Measurements from ENCODE around the gene RALB. TPM values are rescaled to one million over a fixed set of nuclear protein-coding genes. Genes with fewer than 3 reads are reported as not detected.

Gene RALB
- total RNA-seq, 2 experiments from 2014 or later, result 3.1 to 3.6 TPM

DNA sequence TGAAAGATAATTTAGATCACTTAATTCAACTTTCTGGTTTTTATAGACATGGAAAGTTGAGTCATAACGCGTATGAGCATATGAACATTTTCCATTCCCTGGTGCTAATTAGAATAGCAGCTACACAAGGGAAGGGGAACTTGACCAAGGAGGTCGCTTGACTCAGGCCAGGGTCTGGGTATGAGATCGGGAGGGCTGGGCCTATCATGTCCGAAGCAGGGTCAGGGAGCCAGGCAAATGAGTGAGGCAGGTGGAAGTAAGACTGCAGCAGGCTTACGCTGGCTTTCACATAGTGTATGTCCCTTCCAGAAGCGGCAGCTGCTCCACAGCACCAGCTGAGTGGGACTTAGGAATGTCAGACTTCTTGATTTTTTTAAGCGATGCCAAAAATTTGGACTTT, 14.7 kb downstream of the RALB start:
- H3K27me3 ChIP-seq (ENCODE audit: control insufficient read depth in 1 of 2, insufficient read depth in 2 of 2, low read length in 2 of 2), result no peaks in the 10 kb centered on the region
- TF ChIP-seq, protein P1, sequence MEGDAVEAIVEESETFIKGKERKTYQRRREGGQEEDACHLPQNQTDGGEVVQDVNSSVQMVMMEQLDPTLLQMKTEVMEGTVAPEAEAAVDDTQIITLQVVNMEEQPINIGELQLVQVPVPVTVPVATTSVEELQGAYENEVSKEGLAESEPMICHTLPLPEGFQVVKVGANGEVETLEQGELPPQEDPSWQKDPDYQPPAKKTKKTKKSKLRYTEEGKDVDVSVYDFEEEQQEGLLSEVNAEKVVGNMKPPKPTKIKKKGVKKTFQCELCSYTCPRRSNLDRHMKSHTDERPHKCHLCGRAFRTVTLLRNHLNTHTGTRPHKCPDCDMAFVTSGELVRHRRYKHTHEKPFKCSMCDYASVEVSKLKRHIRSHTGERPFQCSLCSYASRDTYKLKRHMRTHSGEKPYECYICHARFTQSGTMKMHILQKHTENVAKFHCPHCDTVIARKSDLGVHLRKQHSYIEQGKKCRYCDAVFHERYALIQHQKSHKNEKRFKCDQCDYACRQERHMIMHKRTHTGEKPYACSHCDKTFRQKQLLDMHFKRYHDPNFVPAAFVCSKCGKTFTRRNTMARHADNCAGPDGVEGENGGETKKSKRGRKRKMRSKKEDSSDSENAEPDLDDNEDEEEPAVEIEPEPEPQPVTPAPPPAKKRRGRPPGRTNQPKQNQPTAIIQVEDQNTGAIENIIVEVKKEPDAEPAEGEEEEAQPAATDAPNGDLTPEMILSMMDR (IDR thresholded peaks at IDR 0.05), result no peak
- H3K27ac ChIP-seq (ENCODE audit: low read depth in 1 of 2, low read length in 2 of 2), result no peak overlapping the region
- no peaks in the 10 kb centered on the region for H3K36me3 Mint-ChIP-seq (ENCODE audit: low read depth)
- ATAC-seq (ENCODE audit: poor library complexity), result no peak
- POLR2A ChIA-PET, result no interaction called here
- H3K4me1 ChIP-seq (ENCODE audit: insufficient read depth, low read length), result no peaks in the 10 kb centered on the region
- no peaks in the 10 kb centered on the region for H3K27me3 Mint-ChIP-seq
- no peaks in the 10 kb centered on the region for H3K36me3 ChIP-seq (ENCODE audit: insufficient read depth, low read length)
- no peak for DNase-seq
- H3K9me3 ChIP-seq (ENCODE audit: control insufficient read depth in 1 of 2, insufficient read depth in 1 of 2, low read length in 2 of 2), result no peaks in the 10 kb centered on the region
- CTCF ChIA-PET, result no interaction called here
- peaks cover 26% of the 10 kb centered on the region for H3K4me1 Mint-ChIP-seq (ENCODE audit: low read depth)
- no peak overlapping the region for H3K4me3 Mint-ChIP-seq
- intact Hi-C loops (cut with DNase I, micrococcal nuclease), result no loop called here
- no peak overlapping the region for H3K4me3 ChIP-seq (ENCODE audit: low read length)
- no peak overlapping the region for H3K27ac Mint-ChIP-seq
- H3K9me3 Mint-ChIP-seq, result no peaks in the 10 kb centered on the region

DNA sequence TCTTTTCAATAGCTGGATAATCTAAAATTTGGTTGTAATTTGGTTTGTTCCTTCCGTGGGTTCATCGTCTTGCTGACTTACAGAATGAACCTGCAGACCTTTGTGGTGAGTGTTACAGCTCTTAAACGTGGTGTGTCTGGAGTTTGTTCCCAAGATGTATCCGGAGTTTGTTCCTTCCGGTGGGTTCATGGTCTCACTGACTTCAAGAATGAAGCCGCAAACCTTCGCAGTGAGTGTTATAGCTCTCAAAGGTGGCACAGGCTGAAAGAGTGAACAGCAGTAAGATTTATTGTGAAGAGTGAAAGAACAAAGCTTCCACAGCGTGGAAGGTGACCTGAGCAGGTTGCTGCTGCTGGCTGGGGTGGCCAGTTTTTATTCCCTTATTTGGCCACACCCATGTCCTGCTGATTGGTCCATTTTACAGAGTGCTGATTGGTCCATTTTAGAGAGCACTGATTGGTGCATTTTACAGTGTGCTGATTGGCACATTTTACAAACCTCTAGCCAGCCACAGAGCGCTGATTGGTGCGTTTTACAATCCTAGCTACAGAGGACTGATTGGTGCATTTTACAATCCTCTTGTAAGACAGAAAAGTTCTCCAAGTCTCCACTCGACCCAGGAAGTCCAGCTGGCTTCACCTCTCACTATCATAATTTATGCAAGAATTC, 16.6 kb downstream of the RALB start:
- Histone ChIP-seq H3K27me3 (ENCODE audit: control insufficient read depth in 1 of 2, insufficient read depth in 2 of 2, low read length in 2 of 2) (no peaks in the 10 kb centered on the region), H3K27ac (ENCODE audit: low read depth in 1 of 2, low read length in 2 of 2) (no peak overlapping the region), H3K9me3 (ENCODE audit: control insufficient read depth in 1 of 2, insufficient read depth in 1 of 2, low read length in 2 of 2) (no peaks in the 10 kb centered on the region), H3K4me1 (ENCODE audit: insufficient read depth, low read length) (no peaks in the 10 kb centered on the region), H3K4me3 (ENCODE audit: low read length) (no peak overlapping the region), H3K36me3 (ENCODE audit: insufficient read depth, low read length) (no peaks in the 10 kb centered on the region)
- Mint-ChIP-seq H3K4me1 (ENCODE audit: low read depth) (peaks cover 26% of the 10 kb centered on the region), H3K27me3 (no peaks in the 10 kb centered on the region), H3K4me3 (no peak overlapping the region), H3K27ac (no peak overlapping the region), H3K36me3 (ENCODE audit: low read depth) (no peaks in the 10 kb centered on the region), H3K9me3 (no peaks in the 10 kb centered on the region)
- ChIA-PET CTCF (no interaction called here), POLR2A (no interaction called here)
- DNase-seq (no peak), ATAC-seq (ENCODE audit: poor library complexity) (no peak)
- TF ChIP-seq, protein P1 (IDR thresholded peaks at IDR 0.05), result no peak
- intact Hi-C loops (cut with DNase I, micrococcal nuclease), result no loop called here

DNA sequence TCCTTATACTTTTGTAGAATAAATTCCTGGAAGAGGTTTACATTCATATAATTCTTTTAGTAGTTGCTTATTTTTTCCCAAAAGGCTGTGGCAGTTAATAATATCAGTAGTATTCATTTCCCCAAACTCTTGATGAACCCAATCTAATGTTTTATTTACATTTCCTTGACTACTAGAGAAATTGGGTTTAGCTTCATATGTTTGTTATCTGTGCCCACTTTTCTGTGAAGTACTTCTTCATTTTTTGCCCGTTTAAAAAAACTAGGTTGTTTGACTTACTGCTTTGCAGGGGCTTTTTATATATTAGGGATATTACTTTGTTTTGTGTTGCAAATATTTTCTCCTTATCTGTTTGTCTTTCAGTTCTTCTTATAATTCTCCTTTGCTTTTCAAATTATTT, 17.2 kb downstream of the RALB start:
- intact Hi-C loops (cut with DNase I, micrococcal nuclease), result no loop called here
- ChIA-PET POLR2A (no interaction called here), CTCF (no interaction called here)
- H3K9me3 ChIP-seq (ENCODE audit: control insufficient read depth in 1 of 2, insufficient read depth in 1 of 2, low read length in 2 of 2), result no peaks in the 10 kb centered on the region
- no peaks in the 10 kb centered on the region for H3K36me3 Mint-ChIP-seq (ENCODE audit: low read depth)
- H3K27ac Mint-ChIP-seq, result no peak overlapping the region
- no peaks in the 10 kb centered on the region for H3K36me3 ChIP-seq (ENCODE audit: insufficient read depth, low read length)
- H3K27ac ChIP-seq (ENCODE audit: low read depth in 1 of 2, low read length in 2 of 2), result no peak overlapping the region
- TF ChIP-seq, protein P1 (IDR thresholded peaks at IDR 0.05), result no peak
- H3K9me3 Mint-ChIP-seq, result no peaks in the 10 kb centered on the region
- no peak overlapping the region for H3K4me3 Mint-ChIP-seq
- no peaks in the 10 kb centered on the region for H3K4me1 ChIP-seq (ENCODE audit: insufficient read depth, low read length)
- H3K27me3 Mint-ChIP-seq, result no peaks in the 10 kb centered on the region
- H3K27me3 ChIP-seq (ENCODE audit: control insufficient read depth in 1 of 2, insufficient read depth in 2 of 2, low read length in 2 of 2), result no peaks in the 10 kb centered on the region
- H3K4me3 ChIP-seq (ENCODE audit: low read length), result no peak overlapping the region
- peaks cover 23% of the 10 kb centered on the region for H3K4me1 Mint-ChIP-seq (ENCODE audit: low read depth)
- no peak for ATAC-seq (ENCODE audit: poor library complexity)
- DNase-seq, result no peak

All from CD4-positive, alpha-beta T cell (primary cell).